Tibial nerve (tissue), 4 donors: Measurements from ENCODE around the gene SH2D3C. TPM values are rescaled to one million over a fixed set of nuclear protein-coding genes. Genes with fewer than 3 reads are reported as not detected.

ENCODE experiments used
- DNase-seq, 2 donors: peaks; one replicate each; pipeline ENCODE4 v3.0.0-alpha.2; 2019; ENCODE audit warnings: low spot score in 2 of 2
- H3K27ac ChIP-seq, 4 donors: fragments of 200-600 bp; sonication (generic) in 3 of 4; one replicate each; pipeline ENCODE4 v1.5.1; 2017 to 2019; ENCODE audit warnings: mild to moderate bottlenecking in 1 of 4
- H3K27me3 ChIP-seq, 2 donors: fragments of 200-600 bp; sonication (generic) in 1 of 2; one replicate each; pipeline versions ENCODE4 v1.5.1 to v1.6.0; 2017 to 2019
- H3K36me3 ChIP-seq, 3 donors: fragments of 200-600 bp; sonication (generic); one replicate each; pipeline ENCODE4 v1.5.1; 2018 to 2019
- H3K4me1 ChIP-seq, 4 donors: fragments of 200-600 bp; sonication (generic) in 3 of 4; one replicate each; pipeline ENCODE4 v1.5.1; 2017 to 2019
- H3K4me3 ChIP-seq, 4 donors: fragments of 200-600 bp; sonication (generic) in 3 of 4; one replicate each; pipeline ENCODE4 v1.5.1; 2017 to 2019; ENCODE audit warnings: mild to moderate bottlenecking in 1 of 4, moderate library complexity in 1 of 4
- H3K9me3 ChIP-seq, 4 donors: fragments of 200-600 bp; sonication (generic) in 3 of 4; one replicate each; pipeline ENCODE4 v1.5.1; 2017 to 2019
- CTCF ChIP-seq, 5 experiments: fragments of 200-600 bp in 3 of 5; fragments of 450-650 bp in 2 of 5; sonication (generic) in 3 of 5; IDR thresholded peaks; one replicate each; pipeline ENCODE4 v1.5.1; 2016 to 2019; ENCODE audit warnings: antibody characterized with exemption in 5 of 5, mild to moderate bottlenecking in 3 of 5, moderate library complexity in 2 of 5
- EP300 ChIP-seq, 2 donors: sonication (generic); formaldehyde crosslinking; IDR thresholded peaks; one replicate each; pipeline ENCODE4 v1.6.1; 2017; ENCODE audit warnings: antibody characterized with exemption in 2 of 2, mild to moderate bottlenecking in 1 of 2
- POLR2A ChIP-seq, 2 donors: fragments of 450-650 bp; IDR thresholded peaks; one replicate each; pipeline ENCODE4 v1.6.1; 2017; ENCODE audit warnings: antibody characterized with exemption in 2 of 2, mild to moderate bottlenecking in 2 of 2, moderate library complexity in 2 of 2
- WGBS, 2 donors: methylation state at CpG; one replicate each; pipeline ENCODE4 v1.1.5; 2018; 5-methylcytosine and 5-hydroxymethylcytosine counted together
- total RNA-seq, 4 donors: library from RNA; depleted of rRNA; stranded (reverse); fragments of >200 nt; gene quantifications; one replicate each; pipeline ENCODE4 v1.1.0, GENCODE V29; 2016

Gene SH2D3C
- total RNA-seq, 4 donors from 2014 or later = 4.2 to 18.9 (median 13.4) TPM

- Histone ChIP-seq H3K27ac (peak overlapping the region in 1 of 4 donors; percentile 42), H3K27me3 (no peaks in the 10 kb centered on the region), H3K9me3 (no peaks in the 10 kb centered on the region), H3K4me3 (no peak overlapping the region), H3K4me1 (peaks cover 0 to 49% (median 16%) of the 10 kb centered on the region in 4 donors), H3K36me3 (peaks cover 8 to 61% (median 32%) of the 10 kb centered on the region in 3 donors)
- no peak for DNase-seq
- TF ChIP-seq CTCF (IDR thresholded peaks at IDR 0.05) = no peak
- TF ChIP-seq POLR2A (IDR thresholded peaks at IDR 0.05) = no peak
- no peak for TF ChIP-seq EP300 (IDR thresholded peaks at IDR 0.05)
- WGBS, 2 donors = 67 to 71% methylated on average over 7 of the region's 7 CpGs
Measured at GRCh38 chr9:127792417-127793031, 14.1 kb upstream of the SH2D3C start.

- TF ChIP-seq POLR2A (IDR thresholded peaks at IDR 0.05) = no peak
- TF ChIP-seq CTCF (IDR thresholded peaks at IDR 0.05) = no peak
- TF ChIP-seq EP300 (IDR thresholded peaks at IDR 0.05) = no peak
- WGBS, 2 donors = 79 to 90% methylated on average over 4 of the region's 4 CpGs
- Histone ChIP-seq H3K36me3 (peaks cover 8 to 67% (median 35%) of the 10 kb centered on the region in 3 donors), H3K4me3 (no peak overlapping the region), H3K9me3 (no peaks in the 10 kb centered on the region), H3K27ac (no peak overlapping the region), H3K4me1 (peaks cover 0 to 47% (median 15%) of the 10 kb centered on the region in 4 donors), H3K27me3 (no peaks in the 10 kb centered on the region)
- no peak for DNase-seq
Measured at GRCh38 chr9:127791085-127791484, 12.6 kb upstream of the SH2D3C start.

GRCh38 chr9:127790094-127790855 lies 11.8 kb upstream of the SH2D3C start:
- DNase-seq = no peak
- H3K27me3 ChIP-seq = no peaks in the 10 kb centered on the region
- no peaks in the 10 kb centered on the region for H3K9me3 ChIP-seq
- H3K4me3 ChIP-seq = no peak overlapping the region
- H3K27ac ChIP-seq = peak overlapping the region in 1 of 4 donors; percentile 46
- TF ChIP-seq CTCF (IDR thresholded peaks at IDR 0.05) (no peak), POLR2A (IDR thresholded peaks at IDR 0.05) (no peak), EP300 (IDR thresholded peaks at IDR 0.05) (no peak)
- peaks cover 8 to 67% (median 35%) of the 10 kb centered on the region in 3 donors for H3K36me3 ChIP-seq
- peaks cover 0 to 42% (median 12%) of the 10 kb centered on the region in 4 donors for H3K4me1 ChIP-seq
- 76 to 80% methylated on average over 9 of the region's 9 CpGs for WGBS, 2 donors

GRCh38 chr9:127789179-127789578 lies 10.7 kb upstream of the SH2D3C start:
- WGBS, 2 donors = 82 to 86% methylated on average over 25 of the region's 25 CpGs
- no peaks in the 10 kb centered on the region for H3K27me3 ChIP-seq
- peaks cover 0 to 49% (median 17%) of the 10 kb centered on the region in 4 donors for H3K4me1 ChIP-seq
- H3K4me3 ChIP-seq = no peak overlapping the region
- H3K9me3 ChIP-seq = no peaks in the 10 kb centered on the region
- H3K27ac ChIP-seq = no peak overlapping the region
- H3K36me3 ChIP-seq = peaks cover 8 to 64% (median 35%) of the 10 kb centered on the region in 3 donors
- TF ChIP-seq CTCF (IDR thresholded peaks at IDR 0.05) = no peak
- TF ChIP-seq EP300 (IDR thresholded peaks at IDR 0.05) = no peak
- TF ChIP-seq POLR2A (IDR thresholded peaks at IDR 0.05) = no peak
- no peak for DNase-seq
